GM12878 (cell line): ENCODE data around the gene ACSM4. TPM values are rescaled to one million over a fixed set of nuclear protein-coding genes. Genes with fewer than 3 reads are reported as not detected.

Experiments
- ATAC-seq: fragments of 200-7000 bp; cut with Tn5 transposase; 3 replicates; pipeline ENCODE4 v1.9.1; 2020; ENCODE audit warnings: mild to moderate bottlenecking, moderate library complexity
- BruUV-seq: library from RNA; stranded (reverse); fragments of 400-500 nt; replicated peaks from 2 replicates; lab custom pipeline; 2021; lab: Mats Ljungman, UMichigan
- CTCF ChIA-PET: fragments of 300-600 bp; sonication (Branson Sonifier 250); formaldehyde crosslinking; extraction: SDS; loops from one replicate; lab custom pipeline; 2021; ENCODE audit warnings: inconsistent platforms; lab: Yijun Ruan, JAX
- POLR2A ChIA-PET: fragments of 350-600 bp; formaldehyde crosslinking; extraction: SDS; loops from one replicate; lab custom pipeline; 2021; ENCODE audit warnings: inconsistent platforms; lab: Charles Lee
- RAD21 ChIA-PET: fragments of 300-600 bp; sonication (Branson Sonifier 250); formaldehyde crosslinking; loops from one replicate; lab custom pipeline; 2023; ENCODE audit warnings: antibody characterized with exemption; ENCODE audit not compliant: unreplicated experiment; lab: Charles Lee
- SMC1A ChIA-PET: fragments of 300-600 bp; sonication (Branson Sonifier 250); formaldehyde crosslinking; loops from one replicate; lab custom pipeline; 2023; ENCODE audit not compliant: unreplicated experiment, uncharacterized antibody; lab: Charles Lee
- DNase-seq: peaks from one replicate; pipeline ENCODE4 v3.0.0-alpha.2; 2011; ENCODE audit warnings: low read depth, low spot score
- FAIRE-seq: peaks from 3 replicates; lab custom pipeline; 2011; peaks lifted over from hg19 to GRCh38; lab: Jason Lieb, UNC
- H2AFZ ChIP-seq: 2 replicates; pipeline ENCODE4 v1.6.0; 2011; ENCODE audit warnings: low read depth, low read length, control low read depth; ENCODE audit not compliant: control insufficient read depth
- H3K27ac ChIP-seq: 2 replicates; pipeline ENCODE4 v1.5.1; 2011; ENCODE audit warnings: control low read depth; ENCODE audit not compliant: control insufficient read depth, insufficient read depth
- H3K27me3 ChIP-seq, 2 experiments: replicated peaks in 1 of 2; 2 replicates each; pipeline versions ENCODE4 v1.6.0 to v1.6.1; 2011; ENCODE audit warnings: low read length in 1 of 2; ENCODE audit not compliant: control insufficient read depth in 2 of 2, insufficient read depth in 2 of 2
- H3K36me3 ChIP-seq, 2 experiments: 2 replicates each; pipeline ENCODE4 v1.5.1; 2011; ENCODE audit warnings: low read length in 1 of 2; ENCODE audit not compliant: control insufficient read depth in 2 of 2, insufficient read depth in 2 of 2
- H3K4me1 ChIP-seq: 2 replicates; pipeline ENCODE4 v1.6.1; 2011; ENCODE audit warnings: mild to moderate bottlenecking, low read length, moderate library complexity, mixed read lengths; ENCODE audit not compliant: control insufficient read depth, insufficient read depth
- H3K4me2 ChIP-seq: 2 replicates; pipeline ENCODE4 v1.6.0; 2011; ENCODE audit warnings: control low read depth; ENCODE audit not compliant: control insufficient read depth, insufficient read depth
- H3K4me3 ChIP-seq: fragments of 200-600 bp; sonication (generic); 2 replicates; pipeline ENCODE4 v1.5.1; 2016
- H3K79me2 ChIP-seq: 2 replicates; pipeline ENCODE4 v1.6.0; 2011; ENCODE audit warnings: low read length; ENCODE audit not compliant: control insufficient read depth, insufficient read depth
- H3K9ac ChIP-seq: 2 replicates; pipeline ENCODE4 v1.8.0; 2011; ENCODE audit warnings: low read length, control low read depth, mixed read lengths; ENCODE audit not compliant: control insufficient read depth, insufficient read depth
- H3K9me3 ChIP-seq: replicated peaks from 3 replicates; pipeline ENCODE4 v1.5.1; 2011; ENCODE audit warnings: mild to moderate bottlenecking, low read length; ENCODE audit not compliant: control insufficient read depth, insufficient read depth
- H4K20me1 ChIP-seq: 2 replicates; pipeline ENCODE4 v1.6.0; 2011; ENCODE audit not compliant: control insufficient read depth, insufficient read depth
- BACH1 ChIP-seq: fragments of 450-650 bp; IDR thresholded peaks from 2 replicates; pipeline ENCODE4 v1.6.1; 2017; ENCODE audit warnings: mild to moderate bottlenecking, borderline replicate concordance
- CHD2 ChIP-seq: IDR thresholded peaks from 2 replicates; pipeline ENCODE4 v1.6.1; 2011; ENCODE audit warnings: low read depth, low read length, improper control_type of control experiment, borderline replicate concordance
- EZH2 ChIP-seq: IDR thresholded peaks from 2 replicates; pipeline ENCODE4 v1.6.1; 2012; ENCODE audit warnings: low read depth, mild to moderate bottlenecking, control low read depth, inconsistent platforms, low read length, borderline replicate concordance; ENCODE audit not compliant: control insufficient read depth
- HDAC6 ChIP-seq: fragments of 200-600 bp; sonication (generic); IDR thresholded peaks from one replicate; pipeline ENCODE4 v1.8.0; 2017; ENCODE audit warnings: antibody characterized with exemption; ENCODE audit not compliant: unreplicated experiment
- IRF5 ChIP-seq: fragments of 450-650 bp; IDR thresholded peaks from 2 replicates; pipeline ENCODE4 v1.6.1; 2017; ENCODE audit warnings: borderline replicate concordance
- NFYA ChIP-seq: IDR thresholded peaks from 2 replicates; pipeline ENCODE4 v1.6.1; 2011; ENCODE audit warnings: low read depth, mild to moderate bottlenecking, low read length, improper control_type of control experiment, borderline replicate concordance
- PAX5 ChIP-seq: IDR thresholded peaks from 2 replicates; pipeline ENCODE4 v1.6.1; 2011; ENCODE audit warnings: low read depth, low read length, borderline replicate concordance
- RAD21 ChIP-seq: IDR thresholded peaks from 2 replicates; pipeline ENCODE4 v1.6.1; 2011; ENCODE audit warnings: mild to moderate bottlenecking, low read depth, low read length, moderate library complexity; ENCODE audit not compliant: insufficient read depth
- RBBP5 ChIP-seq: fragments of 200-600 bp; sonication (generic); conservative IDR thresholded peaks from 2 replicates; pipeline ENCODE4 v1.6.1; 2016
- SPI1 ChIP-seq: IDR thresholded peaks from 2 replicates; pipeline ENCODE4 v1.6.1; 2011; ENCODE audit warnings: low read depth, mild to moderate bottlenecking, low read length, moderate library complexity, borderline replicate concordance; ENCODE audit not compliant: insufficient read depth
- SRF ChIP-seq, 2 experiments: IDR thresholded peaks; 2 replicates each; pipeline ENCODE4 v1.6.1; 2011; ENCODE audit warnings: low read depth in 2 of 2, low read length in 2 of 2, mild to moderate bottlenecking in 1 of 2, moderate library complexity in 1 of 2
- SUZ12 ChIP-seq: fragments of 200-600 bp; sonication (generic); IDR thresholded peaks from one replicate; pipeline ENCODE4 v1.6.1; 2018; ENCODE audit warnings: antibody characterized with exemption, mild to moderate bottlenecking; ENCODE audit not compliant: unreplicated experiment
- WGBS: methylation state at CpG from one replicate; pipeline ENCODE4 v1.1.6; 2016; ENCODE audit warnings: low lambda C conversion rate; ENCODE audit not compliant: insufficient replicate concordance, insufficient coverage; ENCODE audit errors: missing lambda C conversion rate; 5-methylcytosine and 5-hydroxymethylcytosine counted together
- in situ Hi-C: fragments of 300-500 bp; cut with MboI; formaldehyde crosslinking; loops from 9 replicates; pipeline ENCODE4 v1.14.3; 2018; ENCODE audit warnings: mixed read lengths
- intact Hi-C: fragments of 100-400 bp; cut with micrococcal nuclease; formaldehyde crosslinking; loops from one replicate; pipeline ENCODE4 v1.14.2; 2022; ENCODE audit not compliant: unreplicated experiment
- polyA plus RNA-seq, 11 experiments: library from polyadenylated mRNA; depleted of rRNA in 4 of 11; unstranded in 6 of 11; stranded (reverse) in 5 of 11; fragments of >200 nt; fragmentation: Nextera tagmentation in 4 of 11; fragmentation: Illumina TruSeq in 1 of 11; extraction: Ambion mirVana in 4 of 11; extraction: Trizol in 1 of 11; gene quantifications; 1 replicate in 1 of 11; 2 replicates in 10 of 11; pipeline versions ENCODE4 v1.2.1 to v1.2.3, GENCODE V29; 2011 to 2016; ENCODE audit warnings: inconsistent platforms in 2 of 11, missing spikeins in 2 of 11, low read depth in 1 of 11
- total RNA-seq, 4 experiments: library from RNA; depleted of rRNA in 3 of 4; stranded (reverse); fragments of >200 nt in 3 of 4; fragmentation: Illumina TruSeq in 1 of 4; extraction: Trizol in 1 of 4; gene quantifications; 2 replicates each; pipeline versions ENCODE4 v1.2.1 to v1.2.3, GENCODE V29; 2013 to 2021
- TF ChIP-seq, protein P1 (sequence below): fragments of 450-650 bp; IDR thresholded peaks from 2 replicates; pipeline ENCODE4 v1.6.1; 2017; ENCODE audit warnings: low read depth, mild to moderate bottlenecking, moderate library complexity

The ACSM4 gene
- total and polyA plus RNA-seq, 10 of the 15 experiments (the other 5 are each of a cell fraction or from before 2014, with no cell fraction given): not detected

- 38% methylated on average over 4 of the region's 4 CpGs for WGBS
- Histone ChIP-seq H4K20me1 (no peaks in the 10 kb centered on the region), H3K4me1 (no peaks in the 10 kb centered on the region), H3K27me3 (no peaks in the 10 kb centered on the region; a peak in 1 of 4 replicates), H3K9ac (no peak overlapping the region), H3K27ac (no peak overlapping the region)
- FAIRE-seq: no peak
- intact Hi-C loops (no loop called here), in situ Hi-C loops (no loop called here)
- POLR2A ChIA-PET: no interaction called here
- TF ChIP-seq IRF5: no peak
- TF ChIP-seq, protein P1, sequence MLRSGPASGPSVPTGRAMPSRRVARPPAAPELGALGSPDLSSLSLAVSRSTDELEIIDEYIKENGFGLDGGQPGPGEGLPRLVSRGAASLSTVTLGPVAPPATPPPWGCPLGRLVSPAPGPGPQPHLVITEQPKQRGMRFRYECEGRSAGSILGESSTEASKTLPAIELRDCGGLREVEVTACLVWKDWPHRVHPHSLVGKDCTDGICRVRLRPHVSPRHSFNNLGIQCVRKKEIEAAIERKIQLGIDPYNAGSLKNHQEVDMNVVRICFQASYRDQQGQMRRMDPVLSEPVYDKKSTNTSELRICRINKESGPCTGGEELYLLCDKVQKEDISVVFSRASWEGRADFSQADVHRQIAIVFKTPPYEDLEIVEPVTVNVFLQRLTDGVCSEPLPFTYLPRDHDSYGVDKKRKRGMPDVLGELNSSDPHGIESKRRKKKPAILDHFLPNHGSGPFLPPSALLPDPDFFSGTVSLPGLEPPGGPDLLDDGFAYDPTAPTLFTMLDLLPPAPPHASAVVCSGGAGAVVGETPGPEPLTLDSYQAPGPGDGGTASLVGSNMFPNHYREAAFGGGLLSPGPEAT: no peak
- no peak for TF ChIP-seq HDAC6
- no peak for TF ChIP-seq PAX5
- no peak for TF ChIP-seq NFYA
- TF ChIP-seq SRF (IDR thresholded peaks at IDR 0.05; ENCODE audit: low read depth in 2 of 2, low read length in 2 of 2): no peak
- no peak for TF ChIP-seq SUZ12
- TF ChIP-seq RBBP5: no peak
- no peak for TF ChIP-seq CHD2
- TF ChIP-seq EZH2: no peak
- TF ChIP-seq RAD21: no peak
- TF ChIP-seq SPI1: no peak
- no peak for TF ChIP-seq BACH1
- TF ChIP-seq, all 136 proteins: peak for 0
- no peaks in the 10 kb centered on the region for H3K9me3 ChIP-seq
- no peaks in the 10 kb centered on the region for H3K79me2 ChIP-seq
- no peaks in the 10 kb centered on the region for H3K36me3 ChIP-seq
- no TSS peak for BruUV-seq
- no peak overlapping the region for H3K4me2 ChIP-seq
- H3K4me3 ChIP-seq: no peak overlapping the region
- ATAC-seq: no peak
- no peak overlapping the region for H2AFZ ChIP-seq
- no peak for DNase-seq
- ChIA-PET CTCF (no interaction called here), SMC1A (no interaction called here), RAD21 (no interaction called here)
Observed at GRCh38 chr12:7265251-7265650, 38.6 kb upstream of the ACSM4 start.
